Thyroid gland (tissue), 4 donors: Measurements from ENCODE around the gene TMEM151B.

Experiments
- POLR2A ChIP-seq, 2 donors: fragments of 450-650 bp; IDR thresholded peaks; one replicate each; pipeline ENCODE4 v1.6.1; 2017; ENCODE audit warnings: antibody characterized with exemption in 2 of 2, mild to moderate bottlenecking in 2 of 2, moderate library complexity in 1 of 2
- TF ChIP-seq, protein P1 (sequence below), 6 experiments: fragments of 200-600 bp in 3 of 6; fragments of 450-650 bp in 3 of 6; sonication (generic) in 3 of 6; IDR thresholded peaks; one replicate each; pipeline ENCODE4 v1.5.1; 2016 to 2019; ENCODE audit warnings: antibody characterized with exemption in 6 of 6, mild to moderate bottlenecking in 2 of 6, inconsistent platforms in 1 of 6, moderate library complexity in 1 of 6

- no peak for TF ChIP-seq POLR2A (IDR thresholded peaks at IDR 0.05)
- TF ChIP-seq, protein P1, sequence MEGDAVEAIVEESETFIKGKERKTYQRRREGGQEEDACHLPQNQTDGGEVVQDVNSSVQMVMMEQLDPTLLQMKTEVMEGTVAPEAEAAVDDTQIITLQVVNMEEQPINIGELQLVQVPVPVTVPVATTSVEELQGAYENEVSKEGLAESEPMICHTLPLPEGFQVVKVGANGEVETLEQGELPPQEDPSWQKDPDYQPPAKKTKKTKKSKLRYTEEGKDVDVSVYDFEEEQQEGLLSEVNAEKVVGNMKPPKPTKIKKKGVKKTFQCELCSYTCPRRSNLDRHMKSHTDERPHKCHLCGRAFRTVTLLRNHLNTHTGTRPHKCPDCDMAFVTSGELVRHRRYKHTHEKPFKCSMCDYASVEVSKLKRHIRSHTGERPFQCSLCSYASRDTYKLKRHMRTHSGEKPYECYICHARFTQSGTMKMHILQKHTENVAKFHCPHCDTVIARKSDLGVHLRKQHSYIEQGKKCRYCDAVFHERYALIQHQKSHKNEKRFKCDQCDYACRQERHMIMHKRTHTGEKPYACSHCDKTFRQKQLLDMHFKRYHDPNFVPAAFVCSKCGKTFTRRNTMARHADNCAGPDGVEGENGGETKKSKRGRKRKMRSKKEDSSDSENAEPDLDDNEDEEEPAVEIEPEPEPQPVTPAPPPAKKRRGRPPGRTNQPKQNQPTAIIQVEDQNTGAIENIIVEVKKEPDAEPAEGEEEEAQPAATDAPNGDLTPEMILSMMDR (IDR thresholded peaks at IDR 0.05): no peak
These were observed 11.9 kb upstream of the TMEM151B start for GRCh38 chr6:44258325-44258863.
